ENCODE measurements around the gene LRRC74A. TPM values are rescaled to one million over a fixed set of nuclear protein-coding genes. Genes with fewer than 3 reads are reported as not detected.

LRRC74A gene
- total and polyA plus RNA-seq, 10 donors, result 0.03 to 0.43 (median 0.16) TPM; not detected in 5

DNA sequence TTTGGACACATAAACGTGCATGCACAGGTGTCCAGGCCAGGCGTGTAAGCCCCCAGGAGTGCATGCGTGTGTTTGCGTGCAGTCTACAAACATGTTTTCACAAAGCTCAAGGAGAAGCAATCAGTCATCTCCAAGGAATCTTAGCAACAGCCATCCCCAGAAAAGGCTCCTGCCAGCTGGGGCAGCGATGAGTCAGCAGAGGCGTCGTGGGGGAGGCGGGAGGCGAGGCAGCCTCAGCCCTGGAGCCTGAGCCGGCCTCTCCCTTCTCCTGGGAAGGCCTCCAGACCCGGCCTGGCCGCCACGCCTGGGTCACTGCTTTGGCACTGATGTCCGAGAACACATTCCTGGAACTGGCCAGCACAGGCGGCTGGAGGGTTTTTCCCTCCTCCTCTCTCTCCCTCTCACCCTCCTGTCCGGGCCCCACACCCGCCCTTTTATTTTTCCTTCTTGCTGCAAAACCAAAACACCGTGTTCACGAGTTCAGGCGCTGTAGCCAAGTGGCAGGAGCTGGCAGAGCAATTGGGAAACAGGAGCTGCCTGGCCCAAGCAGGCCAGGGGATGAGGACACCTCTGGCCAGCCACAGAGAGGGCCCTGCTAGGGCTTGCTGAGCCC lies 92.7 kb downstream of the LRRC74A start:
- peaks cover 0 to 6% (median 0%) of the 10 kb centered on the region in 7 donors for H3K27me3 ChIP-seq (replicated peaks in 1 of 7)
- 33 to 54% (median 37%) methylated on average over 17 to 20 of the region's 20 CpGs for WGBS, 5 donors

More for the DNA sequence above, 92.7 kb downstream of the LRRC74A start:
- no peaks in the 10 kb centered on the region for H3K36me3 ChIP-seq
- intact Hi-C loops (cut with DNase I; ENCODE audit: low total_unique reads), result loop anchor here (5.0 kb wide), 1 partner anchor 33 kb away; no protein-coding TSS in a partner anchor
- H3K4me1 ChIP-seq, result peaks cover 26 to 82% (median 52%) of the 10 kb centered on the region in 6 donors
- peak overlapping the region in 1 of 8 donors; percentile 32 for H3K4me3 ChIP-seq
- peak; percentile 74 to 88 (median 82) for TF ChIP-seq POLR2AphosphoS5 (IDR thresholded peaks at IDR 0.05)
- no peak for TF ChIP-seq POLR2A (IDR thresholded peaks at IDR 0.05)
- TF ChIP-seq CTCF (IDR thresholded peaks at IDR 0.05 in 8 of 11, conservative IDR thresholded peaks at IDR 0.05 in 3 of 11), result peak in 1 of 11 experiments; percentile 11
- H3K9me3 ChIP-seq, result no peaks in the 10 kb centered on the region
- peak overlapping the region in 7 of 8 donors; percentile 72 to 88 (median 77) for H3K27ac ChIP-seq
- peak; percentile 88 for DNase-seq

Other genes starting within 250 kb of the LRRC74A start
- 10 to 100 TPM; 16.9 to 39.1 (median 27.3) TPM for gene VASH1, start 64.9 kb upstream of the LRRC74A start, total RNA-seq
- 10 to 100 TPM in 1 of 3 donors, 1 to 10 TPM in 2; 6.4 to 16.7 (median 8.2) TPM for gene VASH1, start 64.9 kb upstream of the LRRC74A start, polyA plus RNA-seq
- gene ANGEL1, start 13.5 kb upstream of the LRRC74A start, total RNA-seq, result 10 to 100 TPM; 35.5 to 76.8 (median 60.2) TPM
- gene ANGEL1, start 13.5 kb upstream of the LRRC74A start, polyA plus RNA-seq, result 10 to 100 TPM in 2 of 3 donors, 1 to 10 TPM in 1; 7.4 to 21.1 (median 10.5) TPM
- 10 to 100 TPM; 38.2 to 62.7 (median 47.7) TPM for gene IRF2BPL, start 202.3 kb downstream of the LRRC74A start, total RNA-seq
- gene IRF2BPL, start 202.3 kb downstream of the LRRC74A start, polyA plus RNA-seq, result 10 to 100 TPM in 1 of 3 donors, 1 to 10 TPM in 2; 4.1 to 15.8 (median 6.3) TPM

Data from spleen (tissue), 11 donors.